ENCODE data around the gene PDGFB. TPM values are rescaled to one million over a fixed set of nuclear protein-coding genes. Genes with fewer than 3 reads are reported as not detected.

Gene PDGFB
- total RNA-seq, 1 experiment from 2014 or later: 78.0 TPM

GRCh38 chr22:39277142-39277607 is 32.4 kb upstream of the PDGFB start:
- in situ Hi-C loops (cut with HindIII; ENCODE audit: low pct_unique_long_range_greater_than_20kb, low sequenced_read_pairs): no loop called here
- no peak for DNase-seq (ENCODE audit: low read depth, low spot score)
- H3K27me3 ChIP-seq (ENCODE audit: control insufficient read depth, insufficient read depth, low read length): no peaks in the 10 kb centered on the region
- CTCF ChIA-PET: no interaction called here
- no TSS peak for BruUV-seq (replicated peaks)
- H3K36me3 ChIP-seq (ENCODE audit: control insufficient read depth, insufficient read depth, low read length): no peaks in the 10 kb centered on the region
- POLR2A ChIA-PET: no interaction called here
- H3K4me3 ChIP-seq (ENCODE audit: low read depth in 2 of 2, low read length in 2 of 2): no peak overlapping the region
- no peak for TF ChIP-seq SIN3A (IDR thresholded peaks at IDR 0.05; ENCODE audit: borderline replicate concordance, insufficient read depth, low read depth, low read length)
- no peak for TF ChIP-seq CTCF (IDR thresholded peaks at IDR 0.05)
- no peak for TF ChIP-seq POLR2AphosphoS5 (IDR thresholded peaks at IDR 0.05; ENCODE audit: low read depth, low read length)
- TF ChIP-seq REST (IDR thresholded peaks at IDR 0.05; ENCODE audit: insufficient read depth in 1 of 2, low read depth in 2 of 2, low read length in 1 of 2): no peak
- no peak for TF ChIP-seq TCF7L2 (IDR thresholded peaks at IDR 0.05; ENCODE audit: low read depth, low read length)
- peaks cover 7% of the 10 kb centered on the region for H3K4me1 ChIP-seq (ENCODE audit: control insufficient read depth, insufficient read depth, low read length)
- no peak overlapping the region for H3K27ac ChIP-seq (ENCODE audit: low read length)
- no peaks in the 10 kb centered on the region for H3K9me3 ChIP-seq (ENCODE audit: control insufficient read depth, insufficient read depth, low read depth, low read length)
- ATAC-seq: no peak
- intact Hi-C loops (cut with micrococcal nuclease; ENCODE audit: unreplicated experiment): no loop called here

GRCh38 chr22:39276440-39277141 is 31.8 kb upstream of the PDGFB start:
- no peak overlapping the region for H3K4me3 ChIP-seq (ENCODE audit: low read depth in 2 of 2, low read length in 2 of 2)
- peaks cover 5% of the 10 kb centered on the region for H3K4me1 ChIP-seq (ENCODE audit: control insufficient read depth, insufficient read depth, low read length)
- no peaks in the 10 kb centered on the region for H3K36me3 ChIP-seq (ENCODE audit: control insufficient read depth, insufficient read depth, low read length)
- H3K27ac ChIP-seq (ENCODE audit: low read length): no peak overlapping the region
- no peak for DNase-seq (ENCODE audit: low read depth, low spot score)
- BruUV-seq (replicated peaks): no TSS peak
- no peaks in the 10 kb centered on the region for H3K27me3 ChIP-seq (ENCODE audit: control insufficient read depth, insufficient read depth, low read length)
- POLR2A ChIA-PET: no interaction called here
- no peak for TF ChIP-seq CTCF (IDR thresholded peaks at IDR 0.05)
- ATAC-seq: no peak
- H3K9me3 ChIP-seq (ENCODE audit: control insufficient read depth, insufficient read depth, low read depth, low read length): no peaks in the 10 kb centered on the region
- intact Hi-C loops (cut with micrococcal nuclease; ENCODE audit: unreplicated experiment): no loop called here
- CTCF ChIA-PET: no interaction called here
- in situ Hi-C loops (cut with HindIII; ENCODE audit: low pct_unique_long_range_greater_than_20kb, low sequenced_read_pairs): no loop called here
